ENCODE results near the gene CRISP3. TPM values are rescaled to one million over a fixed set of nuclear protein-coding genes. Genes with fewer than 3 reads are reported as not detected.

Gene CRISP3
- total and polyA plus RNA-seq, 9 of the 15 experiments (the other 6 are each of a cell fraction or from before 2014, with no cell fraction given) = 0.21 to 2.0 (median 0.58) TPM

- TF ChIP-seq PBX2 (CRISPR knock-in tag; IDR thresholded peaks at IDR 0.05; ENCODE audit: low read depth) (peak; percentile 52; the same call in 1 of the 2 replicates), PBX2 (tag; conservative IDR thresholded peaks at IDR 0.05; ENCODE audit: low read depth) (peak; percentile 75), HSF4 (CRISPR knock-in tag; IDR thresholded peaks at IDR 0.05; ENCODE audit: borderline replicate concordance) (no peak), CXXC5 (CRISPR knock-in tag; IDR thresholded peaks at IDR 0.05) (0 out of 2 replicates have a peak, but pooled peaks have one; percentile 10), FOXA3 (CRISPR knock-in tag; conservative IDR thresholded peaks at IDR 0.05 in 1 of 2, IDR thresholded peaks at IDR 0.05 in 1 of 2) (no peak), CREB5 (CRISPR knock-in tag; IDR thresholded peaks at IDR 0.05) (no peak), HDAC2 (IDR thresholded peaks at IDR 0.05) (no peak), TOE1 (IDR thresholded peaks at IDR 0.05; ENCODE audit: borderline replicate concordance) (no peak), TOE1 (CRISPR knock-in tag; IDR thresholded peaks at IDR 0.05; ENCODE audit: borderline replicate concordance, low read depth) (no peak), ZNF512 (tag; IDR thresholded peaks at IDR 0.05) (no peak), FOS (IDR thresholded peaks at IDR 0.05; ENCODE audit: extremely low read depth, insufficient read length) (peak; percentile 9), TRIM24 (IDR thresholded peaks at IDR 0.05) (no peak)
Observed at GRCh38 chr6:49787176-49787575, 43.0 kb upstream of the CRISP3 start, which contains the start of gene PGK2 (continued).

All from K562 (cell line).